ENCODE results near the gene CIDEB.

The CIDEB gene

DNA sequence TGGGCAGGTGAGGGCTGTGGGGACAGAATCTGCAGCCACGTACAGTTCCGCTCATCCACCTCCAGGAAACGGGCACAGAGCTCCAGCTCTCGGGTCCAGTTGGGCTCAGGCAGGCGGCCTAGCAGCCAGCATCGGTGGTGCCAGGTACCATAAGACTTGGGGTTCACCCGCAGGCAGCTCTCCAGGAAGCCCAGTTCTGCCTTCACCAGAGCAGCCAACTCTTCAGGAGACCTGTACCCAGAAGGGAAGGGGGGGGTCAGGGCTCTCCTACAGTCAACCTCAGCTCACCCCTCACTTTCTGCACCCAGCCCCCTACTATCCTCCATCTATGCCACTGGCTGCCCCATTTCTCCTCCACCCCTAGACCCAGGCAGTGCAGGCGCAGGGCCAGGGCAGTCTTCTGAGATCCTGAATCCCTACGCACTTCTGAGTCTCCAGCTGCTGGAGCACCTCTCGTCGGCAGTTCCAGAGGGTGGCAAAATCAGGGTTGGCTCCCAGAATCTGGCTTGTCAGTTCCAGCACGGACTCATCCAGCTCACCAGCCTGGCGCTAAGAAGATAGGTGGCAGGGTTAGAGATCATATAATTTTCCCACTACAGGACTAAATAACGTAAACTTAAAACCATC is 37.8 kb downstream of the CIDEB start:
- no peak for DNase-seq (ENCODE audit: low spot score)

DNA sequence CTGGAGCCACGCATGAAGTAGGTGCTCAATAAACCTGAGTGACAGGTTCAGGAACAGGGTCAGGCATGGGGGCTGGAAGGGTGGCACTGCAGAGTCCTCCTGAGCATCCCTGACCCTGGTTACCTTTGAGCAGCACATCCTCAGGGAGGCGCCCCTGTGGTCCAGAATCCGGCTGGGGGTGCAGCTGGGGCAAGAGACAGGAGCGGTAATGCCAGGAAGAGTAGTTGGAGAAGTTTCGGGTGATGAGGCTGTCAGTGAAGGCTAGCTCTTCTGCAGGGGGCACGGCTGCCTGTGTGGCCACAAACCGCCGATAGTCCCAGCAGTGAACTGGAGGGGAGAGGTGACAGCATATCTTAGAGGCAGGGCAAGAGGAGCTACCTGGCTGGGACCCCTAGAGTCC is 38.4 kb downstream of the CIDEB start:
- no peak for DNase-seq (ENCODE audit: low spot score)

DNA sequence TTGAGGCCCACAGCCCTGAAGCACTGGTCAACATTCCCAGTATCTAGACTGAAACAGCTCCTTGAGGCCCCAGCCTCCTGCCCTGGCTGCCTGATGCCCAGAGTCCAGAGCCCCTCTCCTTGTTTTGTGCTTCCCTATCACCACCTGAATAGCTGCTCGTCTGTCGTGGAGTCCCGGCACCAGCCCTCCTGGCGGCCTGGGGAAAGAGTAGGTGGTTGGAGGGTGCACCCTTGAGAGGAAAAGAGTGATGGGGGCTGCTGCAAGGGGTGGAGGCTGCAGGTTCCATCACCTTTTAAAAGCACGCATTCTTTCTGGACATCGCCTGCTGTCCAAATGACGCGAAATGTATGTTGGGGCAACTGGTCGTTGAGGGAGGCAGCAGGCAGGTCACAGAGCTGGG is 39.6 kb downstream of the CIDEB start:
- DNase-seq (ENCODE audit: low spot score): no peak

DNA sequence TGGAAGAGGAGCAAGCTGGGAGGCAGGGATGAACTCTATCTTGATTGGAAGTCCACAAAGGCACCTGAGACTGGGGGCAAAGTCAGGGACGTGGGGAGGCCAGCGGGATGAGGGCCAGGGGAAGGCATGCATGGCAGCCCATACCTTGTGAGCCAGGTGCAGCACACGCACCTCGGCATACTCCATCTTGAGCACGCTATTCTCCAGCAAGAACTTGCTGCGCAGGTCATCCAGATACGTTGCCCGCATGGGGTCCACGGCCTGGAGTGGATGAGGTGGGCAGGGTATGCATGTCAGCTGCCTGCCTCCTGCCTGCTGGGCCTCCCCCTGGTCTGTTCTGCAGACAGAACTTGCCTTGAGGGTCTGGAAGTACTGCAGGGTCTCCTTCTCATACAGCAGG is 40.3 kb downstream of the CIDEB start:
- no peak for DNase-seq (ENCODE audit: low spot score)

DNA sequence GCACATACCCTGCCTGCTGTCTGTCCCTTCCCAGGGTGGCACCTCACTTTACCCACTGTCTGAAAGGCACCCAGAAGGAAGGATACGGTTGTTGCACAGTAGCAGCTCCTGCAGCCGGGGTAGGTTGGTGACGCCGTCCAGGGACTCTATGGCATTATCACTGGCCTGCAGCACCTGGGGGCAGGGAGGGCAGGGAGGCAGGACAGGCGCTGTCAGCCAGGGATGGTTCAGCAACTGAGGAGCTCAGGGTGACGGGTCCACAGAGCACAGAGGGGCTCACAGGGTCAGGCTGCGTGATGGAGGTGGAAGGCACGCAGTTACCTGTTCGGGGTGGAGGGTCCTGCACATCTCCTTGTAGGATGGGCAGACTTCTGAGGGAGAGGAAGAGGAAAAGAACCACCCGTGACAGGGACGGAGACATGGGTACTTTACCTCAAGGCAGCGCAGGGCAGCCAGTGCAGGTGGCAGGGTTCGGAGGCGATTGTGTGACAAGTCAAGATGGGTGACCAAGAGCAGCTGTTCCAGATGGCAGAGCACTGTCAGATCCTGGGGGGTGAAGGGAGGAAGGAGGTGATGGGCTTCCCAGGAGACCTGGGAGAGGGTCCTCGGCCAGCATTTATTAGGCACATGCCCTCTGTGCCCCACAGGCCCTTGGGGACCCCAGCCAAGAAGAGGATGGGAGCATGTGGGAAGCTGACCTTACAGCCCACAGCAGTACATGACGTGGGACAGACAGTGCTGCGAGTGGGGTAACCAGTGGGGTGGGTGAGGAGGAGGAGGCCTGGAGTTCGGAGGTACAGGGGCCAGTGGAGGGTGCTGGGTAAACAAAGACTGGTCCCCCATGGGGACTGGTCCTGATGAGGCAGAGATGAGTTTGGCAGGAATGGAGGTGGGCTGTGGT is 41.2 kb downstream of the CIDEB start:
- DNase-seq (ENCODE audit: low spot score): no peak

DNA sequence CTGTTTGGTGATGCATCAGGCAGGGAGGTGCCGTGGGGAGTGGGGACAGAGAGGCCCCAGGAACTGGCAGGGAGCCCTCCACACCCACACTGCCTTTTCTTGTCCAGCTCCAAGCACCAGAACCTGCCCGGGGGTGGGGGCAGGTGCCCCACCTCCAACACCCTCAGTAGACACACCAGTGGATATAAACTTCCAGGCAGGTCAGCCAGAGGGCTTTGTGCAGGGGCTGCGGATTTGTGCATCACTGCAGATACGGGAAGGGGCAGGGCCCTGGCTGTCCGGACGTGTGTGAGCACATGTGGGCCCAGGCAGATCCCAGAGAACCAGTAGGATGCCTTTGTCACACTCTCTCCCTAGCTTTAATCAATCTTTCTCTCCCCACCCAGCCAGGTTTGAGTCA is 43.5 kb downstream of the CIDEB start:
- DNase-seq (ENCODE audit: low spot score): no peak

DNA sequence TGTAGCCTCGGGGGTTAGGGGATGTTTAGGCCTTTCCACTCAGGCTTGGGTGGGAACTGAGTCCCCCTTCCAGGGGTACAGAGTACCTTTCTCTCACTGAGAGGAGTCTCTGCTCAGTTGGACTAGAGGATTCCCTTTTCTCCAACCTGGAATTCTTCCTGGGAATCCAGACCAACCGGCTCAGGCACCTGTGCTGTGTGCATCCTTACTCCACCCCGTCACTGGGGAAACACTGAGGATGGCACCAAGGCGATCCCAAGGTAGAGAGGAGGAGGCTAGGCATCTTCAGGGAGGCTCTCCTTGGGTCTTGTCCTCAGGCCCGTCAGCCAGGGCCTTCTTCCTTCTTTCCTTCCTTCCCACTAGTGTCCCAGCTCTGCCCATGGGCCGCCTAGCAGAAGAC is 43.9 kb downstream of the CIDEB start:
- no peak for DNase-seq (ENCODE audit: low spot score)

DNA sequence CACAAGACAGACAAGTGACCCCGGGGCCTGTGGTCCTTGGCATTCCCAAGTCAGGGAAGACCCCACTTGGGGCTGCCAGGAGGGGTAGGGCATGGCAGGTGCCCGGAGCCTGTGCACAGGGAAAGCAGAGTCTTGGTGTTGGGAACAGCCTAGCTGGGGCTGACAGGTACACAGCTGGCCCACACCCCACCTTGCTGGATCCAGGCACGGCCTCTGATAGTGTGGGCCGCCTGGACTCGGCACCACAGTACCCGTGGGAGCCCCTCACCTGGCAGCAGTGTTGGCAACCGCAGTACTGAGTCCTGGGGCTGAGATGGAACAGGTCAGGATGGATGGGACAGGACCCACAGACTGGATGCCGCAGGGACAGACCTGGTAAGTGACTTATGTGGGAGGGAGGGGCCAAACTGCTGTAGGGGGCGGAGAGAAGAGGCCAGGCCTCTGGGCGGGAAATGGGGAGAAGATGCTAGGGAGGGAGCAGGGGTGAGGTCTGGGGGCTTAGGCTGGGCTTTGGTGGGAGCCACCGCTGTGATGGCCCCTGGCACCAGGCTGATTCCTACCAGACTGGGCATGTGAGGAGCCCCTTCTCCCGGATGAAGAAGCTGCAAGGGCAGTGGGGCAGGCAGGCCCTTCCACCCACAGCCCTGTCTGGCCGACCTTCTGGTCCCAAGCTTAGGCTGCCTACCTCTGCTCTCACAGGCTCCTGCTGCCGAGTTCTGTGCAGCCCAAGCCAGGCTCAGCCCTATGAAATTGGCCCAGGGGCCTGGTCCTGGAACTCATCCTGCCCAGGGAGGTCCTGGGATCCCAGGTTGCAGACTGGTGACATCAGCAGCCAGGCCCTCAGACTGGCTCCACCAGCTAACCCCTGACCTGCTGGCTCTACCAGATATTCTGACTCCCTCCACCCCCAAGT is 44.7 kb downstream of the CIDEB start, which contains the start of gene TGM1:
Gene TGM1, minus strand, starts transcription at position 357 of the 913 bp plus-strand sequence. CDS start 825 bp downstream, outside the sequence.
- no peak for DNase-seq (ENCODE audit: low spot score)

DNA sequence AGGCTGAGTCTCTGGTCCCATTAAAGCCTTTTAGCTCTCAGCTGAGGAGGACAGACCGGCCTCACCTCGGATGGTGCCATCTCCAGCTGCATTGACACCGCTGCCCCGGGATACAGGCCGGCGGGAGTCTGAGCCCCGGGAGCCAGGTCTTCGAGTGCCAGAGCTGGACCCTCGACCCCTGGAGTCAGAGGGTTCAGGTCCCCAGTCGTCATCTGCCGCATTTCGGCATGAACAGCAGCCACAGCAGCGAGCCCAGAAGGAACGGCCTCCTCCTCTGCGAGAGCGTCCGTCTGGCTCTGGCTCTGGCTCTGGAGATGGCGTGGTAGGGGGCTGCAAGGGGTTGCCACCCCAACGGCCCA is 45.8 kb downstream of the CIDEB start:
- no peak for DNase-seq (ENCODE audit: low spot score)

DNA sequence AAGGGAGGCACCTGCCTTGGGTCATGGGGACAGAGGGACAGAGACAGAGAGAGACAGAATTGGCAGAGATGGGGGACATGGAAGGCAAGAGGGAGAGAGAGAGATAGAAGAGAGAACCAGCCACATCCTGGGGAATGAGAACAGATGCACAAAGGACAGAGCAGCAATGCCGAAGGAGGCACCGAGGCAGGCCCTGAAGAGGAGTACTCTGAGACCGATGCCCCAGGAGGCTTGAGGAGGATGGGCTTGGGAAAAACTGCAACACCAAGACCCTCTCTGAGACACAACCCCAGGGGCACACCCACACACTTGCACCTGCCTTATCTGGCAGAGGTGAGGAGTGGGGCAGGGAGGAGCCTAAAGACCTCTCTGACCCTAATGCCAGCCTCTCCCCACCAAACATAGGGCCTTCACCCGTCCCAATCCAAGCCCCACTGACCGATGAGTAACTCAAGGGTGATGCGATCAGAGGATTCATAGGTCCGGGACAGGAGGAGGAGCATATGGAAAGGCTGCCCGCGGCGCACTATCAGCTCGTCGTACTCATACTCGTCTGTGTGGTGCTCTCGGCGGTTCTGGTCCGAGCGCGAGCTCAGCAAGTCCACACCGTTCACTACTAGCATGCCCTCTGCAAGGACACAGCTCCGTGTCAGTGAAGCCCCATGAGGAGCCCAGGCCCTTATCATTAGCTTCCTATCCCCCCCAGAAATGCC is 46.4 kb downstream of the CIDEB start:
- DNase-seq (ENCODE audit: low spot score): no peak

DNA sequence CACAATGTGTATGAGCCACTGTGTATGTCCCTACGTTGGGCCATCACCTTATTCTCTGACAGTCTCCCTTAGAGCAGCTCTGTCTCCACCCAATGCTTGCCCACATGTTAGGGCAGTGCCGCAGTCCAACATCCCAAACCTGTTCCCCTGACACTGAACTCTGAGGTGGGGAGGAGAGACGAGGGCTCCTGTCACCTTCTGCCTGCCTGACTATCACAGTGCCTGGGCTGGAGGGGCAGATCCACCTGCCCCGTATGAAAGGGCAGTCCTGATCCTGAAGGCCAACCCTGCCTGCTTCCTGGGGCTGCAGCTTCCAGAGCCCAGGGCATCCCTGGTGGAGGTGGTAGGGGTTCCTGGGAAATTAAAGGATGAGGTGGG is 47.0 kb downstream of the CIDEB start:
- no peak for DNase-seq (ENCODE audit: low spot score)

DNA sequence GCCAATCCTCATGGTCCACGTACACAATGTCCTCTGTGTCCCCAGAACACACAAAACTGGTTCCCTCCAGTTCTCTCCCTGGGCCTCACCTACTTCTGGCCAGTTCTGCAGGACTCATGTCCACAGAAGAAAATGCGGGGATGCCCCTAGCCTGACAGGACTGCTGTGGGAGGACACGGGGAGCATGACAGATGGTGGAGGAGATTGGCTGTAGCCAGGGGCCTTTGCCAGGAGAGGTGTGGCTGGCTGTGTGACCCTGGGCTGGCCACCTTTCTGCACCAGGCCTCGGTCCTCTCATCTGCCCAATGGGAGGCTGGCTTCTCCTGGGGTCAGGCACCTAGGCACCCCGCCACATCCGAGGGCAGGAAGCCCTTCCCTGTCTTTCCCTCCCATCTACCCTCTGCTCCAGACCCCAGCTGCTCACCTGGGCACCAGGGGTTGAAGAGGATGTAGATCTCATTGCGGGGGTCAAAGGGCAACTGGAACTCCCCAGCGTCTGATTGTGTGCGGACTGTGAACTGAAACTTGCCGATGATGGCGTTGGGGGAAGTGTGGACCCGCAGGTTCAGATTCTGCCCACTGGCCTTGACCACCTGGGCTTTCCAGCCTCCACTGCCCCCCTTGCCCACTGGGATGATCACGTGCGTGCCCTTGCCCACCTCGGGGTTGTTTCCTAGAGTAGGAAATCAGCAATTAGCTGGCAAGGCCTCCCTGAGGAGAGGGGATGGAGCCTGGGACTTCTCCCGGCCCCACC is 47.6 kb downstream of the CIDEB start:
- DNase-seq (ENCODE audit: low spot score): no peak

DNA sequence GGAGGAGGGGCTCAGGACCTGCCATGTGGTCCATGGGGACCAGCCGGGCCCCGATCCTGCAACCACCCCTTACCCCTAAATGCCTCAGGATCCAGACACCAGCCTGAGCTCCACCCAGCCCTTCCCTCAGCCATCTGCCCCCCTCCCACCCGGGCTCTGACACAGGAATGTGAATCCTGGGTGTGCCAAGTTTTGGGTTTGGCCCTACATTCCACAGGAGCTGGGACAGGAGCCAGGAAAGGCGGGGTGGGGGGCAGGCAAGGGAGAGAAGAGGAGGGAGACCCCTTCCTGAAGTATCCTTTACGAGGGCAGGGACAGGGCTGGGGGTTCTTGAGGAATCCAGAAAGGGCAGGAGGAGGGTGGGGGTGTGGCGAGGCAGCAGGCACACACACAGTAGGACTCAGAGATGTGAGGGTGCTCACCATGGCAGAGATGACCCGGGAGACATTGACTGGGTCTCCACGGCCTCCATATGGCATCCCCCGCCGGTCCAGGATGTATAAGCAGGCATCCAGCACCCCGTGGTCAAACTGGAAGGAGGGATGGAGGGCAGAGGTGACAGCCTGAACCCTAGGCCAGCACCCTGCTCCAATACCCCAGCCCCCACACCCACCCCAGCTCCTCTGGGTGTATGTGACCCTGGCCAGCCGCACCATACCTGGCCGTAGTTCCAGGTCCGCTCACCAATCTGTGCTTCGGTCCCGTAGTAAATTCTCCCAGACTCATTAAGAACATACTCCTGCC is 48.3 kb downstream of the CIDEB start:
- DNase-seq (ENCODE audit: low spot score): no peak

DNA sequence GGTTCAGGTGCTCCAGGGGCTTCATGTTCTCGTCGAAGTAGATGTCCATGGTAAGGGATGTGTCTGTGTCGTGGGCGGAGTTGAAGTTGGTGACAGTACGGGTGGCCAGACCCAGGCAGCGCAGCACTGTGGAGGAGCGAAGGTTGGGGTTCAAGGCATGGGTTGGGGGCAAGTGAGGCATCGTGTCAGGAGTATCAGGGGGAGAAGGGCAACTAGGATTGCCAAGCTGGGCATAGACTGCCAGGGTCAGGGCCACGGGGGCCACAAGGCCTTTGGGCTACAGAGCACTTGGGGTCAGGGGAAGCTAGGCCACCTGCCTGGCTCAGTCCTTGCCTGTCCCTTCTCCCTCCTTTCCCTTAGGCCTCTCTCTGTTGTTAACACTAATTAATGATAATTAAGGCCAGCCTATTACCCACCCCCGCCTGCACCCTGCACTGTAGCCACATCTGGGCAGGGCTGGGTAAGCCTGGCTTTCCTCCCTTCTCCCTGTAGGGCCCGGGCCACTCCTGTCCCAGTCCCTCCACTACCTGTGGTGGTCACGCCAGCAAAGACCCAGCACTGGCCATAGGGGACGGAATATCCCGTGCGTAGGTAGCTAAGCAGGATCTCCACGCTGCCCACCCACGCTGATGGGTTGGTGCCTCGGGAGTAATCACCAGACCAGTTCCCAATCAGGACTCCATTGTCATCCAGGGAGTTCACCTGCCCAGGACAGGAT is 49.1 kb downstream of the CIDEB start:
- DNase-seq (ENCODE audit: low spot score): no peak

DNA sequence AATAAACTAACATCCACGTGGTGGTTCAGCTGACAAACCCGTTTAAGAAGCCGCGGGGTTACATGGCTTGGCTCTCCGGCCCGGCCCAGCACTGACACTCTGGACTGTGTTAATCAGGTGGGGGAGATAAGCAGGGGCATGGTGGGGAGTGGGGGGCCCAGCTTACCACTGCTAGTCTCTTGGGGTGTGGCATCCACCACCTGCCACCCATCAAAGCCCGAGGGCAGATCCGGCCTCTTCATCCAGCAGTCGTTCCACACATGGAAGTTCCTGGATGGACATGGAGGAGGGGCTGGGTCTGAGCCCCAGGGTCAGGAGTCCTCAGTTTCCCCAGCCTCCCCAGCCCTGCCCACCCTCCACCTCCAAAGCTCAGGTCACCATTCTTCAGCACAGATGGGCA is 49.7 kb downstream of the CIDEB start:
- DNase-seq (ENCODE audit: low spot score): no peak

DNA sequence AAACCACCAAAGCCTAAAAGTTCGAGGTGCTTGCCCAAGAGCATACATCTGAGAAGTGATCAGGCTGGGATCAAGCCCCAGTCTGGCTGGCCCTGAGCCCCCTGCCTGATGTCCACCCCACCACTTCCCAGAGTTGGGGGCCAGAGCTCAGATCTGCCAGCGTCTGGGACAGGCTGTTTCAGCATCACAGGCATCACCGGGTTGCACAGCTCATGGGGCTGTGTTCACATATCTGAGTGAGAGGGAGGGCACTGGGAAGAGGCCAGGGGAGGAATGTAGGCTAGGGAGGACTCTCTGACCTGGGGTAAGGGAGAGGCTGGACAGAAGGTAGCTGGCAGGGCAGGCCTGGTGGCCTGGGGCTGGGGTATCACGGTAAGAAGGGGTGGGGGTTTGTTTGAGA is 50.8 kb downstream of the CIDEB start:
- no peak for DNase-seq (ENCODE audit: low spot score)

DNA sequence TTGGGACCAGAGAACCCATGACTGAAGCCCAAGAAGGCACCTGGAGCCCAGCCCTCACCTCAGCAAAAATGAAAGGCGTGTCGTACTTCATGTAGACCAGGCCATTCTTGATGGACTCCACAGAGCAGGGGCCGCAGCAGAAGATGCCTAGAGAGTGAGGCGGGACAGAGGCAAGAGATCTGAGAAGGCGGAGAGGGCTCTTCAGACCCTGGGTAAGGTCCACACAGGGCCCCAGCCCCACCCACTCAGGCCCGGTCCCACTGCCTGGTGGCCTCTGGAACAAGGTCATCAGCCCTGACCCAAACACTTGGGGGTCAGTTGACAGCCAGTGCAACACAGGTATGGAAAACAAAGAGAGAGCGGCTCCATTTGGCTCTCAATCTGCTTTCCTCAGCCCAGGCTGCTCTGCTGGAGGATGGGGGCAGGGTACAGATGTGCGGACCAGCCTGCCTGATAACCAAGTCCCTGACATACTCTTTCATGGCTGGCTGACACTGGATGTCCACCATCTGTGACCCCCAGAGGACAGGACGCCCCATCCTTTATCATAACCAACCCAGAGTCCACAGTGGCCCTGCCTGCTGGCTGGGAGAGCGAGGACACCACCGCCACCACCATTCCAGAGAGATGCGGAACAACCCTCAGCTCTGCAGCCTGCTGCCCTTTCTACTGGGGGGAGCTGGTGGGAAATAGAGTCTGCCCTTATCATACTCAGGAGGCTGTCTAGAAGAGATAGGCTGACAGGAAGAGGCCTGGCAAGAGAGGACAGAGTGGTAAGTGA is 51.7 kb downstream of the CIDEB start:
- no peak for DNase-seq (ENCODE audit: low spot score)

DNA sequence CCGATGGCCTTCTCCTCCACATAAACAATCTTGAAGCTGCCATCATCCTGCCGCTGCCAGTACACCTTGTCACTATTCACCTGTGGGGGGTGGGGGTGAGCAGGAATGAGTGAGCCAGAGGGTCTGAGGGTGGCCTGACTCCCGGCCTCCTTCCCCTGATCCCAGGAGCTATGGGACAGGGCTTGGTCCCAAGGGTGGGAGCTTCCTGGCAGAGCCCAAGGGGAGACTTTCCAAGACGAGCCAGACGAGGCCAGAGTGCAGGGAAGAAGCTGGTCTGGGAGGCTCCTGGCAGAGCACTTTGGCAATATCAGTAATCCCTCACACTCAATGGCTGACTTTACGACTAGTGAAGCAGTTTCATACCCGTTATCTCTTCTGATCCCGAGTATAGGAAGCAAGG is 52.3 kb downstream of the CIDEB start:
- DNase-seq (ENCODE audit: low spot score): no peak
